ENCODE data around the gene CLIC4. TPM values are rescaled to one million over a fixed set of nuclear protein-coding genes. Genes with fewer than 3 reads are reported as not detected.

CLIC4 gene
- total and polyA plus RNA-seq, 10 of the 15 experiments (the other 5 are each of a cell fraction or from before 2014, with no cell fraction given), result 20.4 to 107 (median 69.6) TPM

- ChIA-PET SMC1A (ENCODE audit: uncharacterized antibody, unreplicated experiment) (interaction anchor here (0.8 to 1.0 kb wide), 4 partner anchors 12 to 36 kb away, joined by 3 to 4 read pairs (median 4); no protein-coding TSS in a partner anchor), POLR2A (no interaction called here), RAD21 (ENCODE audit: unreplicated experiment) (interaction anchor here (0.9 to 1.6 kb wide), 4 partner anchors 14 to 237 kb away, joined by 3 to 4 read pairs (median 3); no protein-coding TSS in a partner anchor), CTCF (interaction anchor here (0.9 to 3.9 kb wide), 5 partner anchors 12 to 71 kb away, joined by 4 to 21 read pairs (median 7); no protein-coding TSS in a partner anchor)
- ATAC-seq, result no peak
- Histone ChIP-seq H3K79me2 (ENCODE audit: control insufficient read depth, insufficient read depth, low read length) (no peaks in the 10 kb centered on the region), H3K36me3 (ENCODE audit: control insufficient read depth in 2 of 2, insufficient read depth in 2 of 2, low read length in 1 of 2) (no peaks in the 10 kb centered on the region), H3K9ac (ENCODE audit: control insufficient read depth, insufficient read depth, low read length) (no peak overlapping the region), H3K27ac (ENCODE audit: control insufficient read depth, insufficient read depth) (no peak overlapping the region), H3K27me3 (replicated peaks in 1 of 2; ENCODE audit: control insufficient read depth in 2 of 2, insufficient read depth in 2 of 2, low read length in 1 of 2) (peaks cover 0 to 3% of the 10 kb centered on the region in 2 experiments; a peak in 2 of 4 replicates), H3K4me1 (ENCODE audit: control insufficient read depth, insufficient read depth, low read length) (peaks cover 5% of the 10 kb centered on the region), H3K4me2 (ENCODE audit: control insufficient read depth, insufficient read depth) (no peak overlapping the region), H4K20me1 (ENCODE audit: control insufficient read depth, insufficient read depth) (no peaks in the 10 kb centered on the region), H2AFZ (ENCODE audit: control insufficient read depth, low read depth, low read length) (no peak overlapping the region), H3K9me3 (replicated peaks; ENCODE audit: control insufficient read depth, insufficient read depth, low read length) (no peaks in the 10 kb centered on the region; the same call in 2 of the 3 replicates), H3K4me3 (no peak overlapping the region)
- no peak for DNase-seq (ENCODE audit: low read depth, low spot score)
- intact Hi-C loops (cut with micrococcal nuclease; ENCODE audit: unreplicated experiment) (no loop called here), in situ Hi-C loops (cut with MboI) (no loop called here)
- no TSS peak for BruUV-seq (replicated peaks)
- WGBS (ENCODE audit: insufficient coverage, insufficient replicate concordance, low lambda C conversion rate, missing lambda C conversion rate), result 53% methylated on average over 28 of the region's 28 CpGs
- FAIRE-seq, result no peak
- TF ChIP-seq JUNB (IDR thresholded peaks at IDR 0.05) (no peak), CHD1 (IDR thresholded peaks at IDR 0.05; ENCODE audit: low read depth, low read length) (no peak), RUNX3 (IDR thresholded peaks at IDR 0.05; ENCODE audit: low read length) (no peak), BMI1 (IDR thresholded peaks at IDR 0.05; ENCODE audit: borderline replicate concordance) (no peak), RB1 (IDR thresholded peaks at IDR 0.05; ENCODE audit: borderline replicate concordance) (no peak), SIX5 (IDR thresholded peaks at IDR 0.05; ENCODE audit: low read depth, low read length, severe bottlenecking) (no peak), ZNF217 (IDR thresholded peaks at IDR 0.05) (no peak), RELB (IDR thresholded peaks at IDR 0.05; ENCODE audit: low read depth) (no peak), TCF12 (IDR thresholded peaks at IDR 0.05; ENCODE audit: low read depth, low read length) (no peak), CEBPZ (IDR thresholded peaks at IDR 0.05; ENCODE audit: low read depth, low read length) (no peak), ZBED1 (IDR thresholded peaks at IDR 0.05; ENCODE audit: borderline replicate concordance) (no peak), ZZZ3 (IDR thresholded peaks at IDR 0.05; ENCODE audit: control insufficient read depth, insufficient read length, low read depth) (no peak), PAX8 (IDR thresholded peaks at IDR 0.05) (no peak), FOS (IDR thresholded peaks at IDR 0.05; ENCODE audit: borderline replicate concordance, extremely low read depth, insufficient read length) (no peak)
Measured at GRCh38 chr1:24861821-24862727, 116.8 kb downstream of the CLIC4 start.
